ENCODE results near the gene PPP1R26.

DNA sequence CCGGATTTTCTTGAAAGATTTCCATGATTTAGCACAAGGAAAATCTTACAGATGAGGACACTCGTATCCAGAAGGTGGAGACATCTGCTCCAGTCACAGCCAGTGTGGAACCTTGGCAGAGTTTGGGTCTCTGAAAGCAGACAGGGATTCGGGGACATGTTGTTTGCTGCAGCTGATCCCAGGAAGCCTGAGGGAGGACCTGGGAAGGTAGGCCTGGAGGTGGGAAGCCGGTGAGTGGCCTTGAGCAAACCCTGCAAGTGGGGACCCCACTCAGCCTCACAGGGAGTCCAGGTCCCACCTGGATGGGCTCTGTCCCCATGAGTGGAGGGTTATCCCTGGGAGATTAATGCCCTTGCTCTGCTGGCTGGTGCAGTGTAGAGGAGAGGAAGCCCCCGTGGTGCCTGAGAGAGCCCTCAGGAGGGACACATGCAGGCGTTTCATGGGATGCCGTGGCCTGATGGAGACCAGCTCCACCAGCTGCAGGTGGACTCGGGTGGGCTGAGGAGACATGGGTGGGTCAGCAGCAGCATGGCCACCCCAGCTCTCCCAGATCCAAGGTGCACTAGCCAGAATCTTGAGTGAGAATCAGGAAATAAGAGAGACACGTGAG is 28.7 kb downstream of the PPP1R26 start:
- no peak for TF ChIP-seq POLR2A (IDR thresholded peaks at IDR 0.05; ENCODE audit: low read length)
- no peak for TF ChIP-seq EP300 (IDR thresholded peaks at IDR 0.05)

All from A549 (cell line).